HEK293 (cell line): ENCODE measurements around the gene EGFLAM.
A peak's percentile ranks its signal among the peaks of the same experiment; 100 is the strongest.

Experiments used
- CTCF ChIA-PET: fragments of 350-600 bp; formaldehyde crosslinking; extraction: SDS; loops from one replicate; lab custom pipeline; 2021; ENCODE audit warnings: antibody characterized with exemption; lab: Yijun Ruan, JAX
- POLR2A ChIA-PET: fragments of 300-600 bp; formaldehyde crosslinking; extraction: SDS; loops from one replicate; lab custom pipeline; 2020; ENCODE audit warnings: antibody characterized with exemption, inconsistent platforms; lab: Yijun Ruan, JAX
- H3K27ac ChIP-seq: fragments of 200-500 bp; sonication (Bioruptor generic); 2 replicates; pipeline ENCODE4 v1.5.1; 2014; ENCODE audit warnings: low read depth, low read length, control low read depth, inconsistent platforms; ENCODE audit errors: extremely low read depth
- H3K36me3 ChIP-seq, 2 experiments: fragments of 200-500 bp in 1 of 2; sonication (Bioruptor generic) in 1 of 2; 1 replicate in 1 of 2; 2 replicates in 1 of 2; pipeline ENCODE4 v1.5.1; 2014 to 2017; ENCODE audit warnings: inconsistent platforms in 2 of 2, low read length in 2 of 2; ENCODE audit not compliant: control insufficient read depth in 2 of 2, insufficient read depth in 1 of 2
- H3K4me1 ChIP-seq: fragments of 200-500 bp; sonication (Bioruptor generic); 2 replicates; pipeline ENCODE4 v1.5.1; 2014; ENCODE audit warnings: mild to moderate bottlenecking, low read length, inconsistent platforms; ENCODE audit not compliant: control insufficient read depth, insufficient read depth
- H3K4me3 ChIP-seq: 2 replicates; pipeline ENCODE4 v1.5.1; 2011; ENCODE audit warnings: low read depth, mild to moderate bottlenecking, control low read depth, low read length, moderate library complexity
- H3K9me3 ChIP-seq: fragments of 200-500 bp; sonication (Bioruptor generic); 2 replicates; pipeline ENCODE4 v1.5.1; 2014; ENCODE audit warnings: low read depth, low read length, inconsistent platforms; ENCODE audit not compliant: control insufficient read depth, insufficient read depth
- ATF2 ChIP-seq: fragments of 450-650 bp; formaldehyde crosslinking; IDR thresholded peaks from 2 replicates; pipeline ENCODE4 v1.5.1; 2016; ENCODE audit warnings: missing biosample characterization, missing genetic modification characterization, low read depth
- GLIS1 ChIP-seq: fragments of 450-650 bp; formaldehyde crosslinking; IDR thresholded peaks from 2 replicates; pipeline ENCODE4 v1.5.1; 2016; ENCODE audit warnings: missing biosample characterization, missing genetic modification characterization
- HOXD13 ChIP-seq: sonication (generic); formaldehyde crosslinking; IDR thresholded peaks from 2 replicates; pipeline ENCODE4 v1.8.0; 2022; ENCODE audit warnings: missing genetic modification reagents, borderline replicate concordance
- INSM2 ChIP-seq: fragments of 450-650 bp; formaldehyde crosslinking; IDR thresholded peaks from 2 replicates; pipeline ENCODE4 v1.5.1; 2016; ENCODE audit warnings: missing biosample characterization, missing genetic modification characterization
- PRDM1 ChIP-seq: fragments of 450-650 bp; formaldehyde crosslinking; IDR thresholded peaks from 2 replicates; pipeline ENCODE4; 2016; ENCODE audit warnings: missing biosample characterization, missing genetic modification characterization
- RBAK ChIP-seq: fragments of 450-650 bp; formaldehyde crosslinking; IDR thresholded peaks from 2 replicates; pipeline ENCODE4 v1.5.1; 2016; ENCODE audit warnings: missing biosample characterization, missing genetic modification characterization
- WT1 ChIP-seq: fragments of 450-650 bp; formaldehyde crosslinking; IDR thresholded peaks from 2 replicates; pipeline ENCODE4 v1.5.1; 2016; ENCODE audit warnings: missing biosample characterization, missing genetic modification characterization
- ZBTB44 ChIP-seq: fragments of 450-650 bp; IDR thresholded peaks from 2 replicates; pipeline ENCODE4 v1.5.1; 2018; ENCODE audit warnings: missing biosample characterization, mild to moderate bottlenecking, missing genetic modification characterization
- ZFP37 ChIP-seq: fragments of 450-650 bp; formaldehyde crosslinking; IDR thresholded peaks from 2 replicates; pipeline ENCODE4 v1.5.1; 2016; ENCODE audit warnings: missing biosample characterization, missing genetic modification characterization
- ZNF155 ChIP-seq: fragments of 450-650 bp; formaldehyde crosslinking; IDR thresholded peaks from 2 replicates; pipeline ENCODE4 v1.5.1; 2016; ENCODE audit warnings: missing biosample characterization, missing genetic modification characterization
- ZNF169 ChIP-seq: fragments of 450-650 bp; formaldehyde crosslinking; IDR thresholded peaks from 2 replicates; pipeline ENCODE4 v1.5.1; 2016; ENCODE audit warnings: missing biosample characterization, missing genetic modification characterization
- ZNF175 ChIP-seq: fragments of 450-650 bp; formaldehyde crosslinking; IDR thresholded peaks from 2 replicates; pipeline ENCODE4 v1.5.1; 2016; ENCODE audit warnings: missing biosample characterization, missing genetic modification characterization
- ZNF24 ChIP-seq: fragments of 450-650 bp; formaldehyde crosslinking; IDR thresholded peaks from 2 replicates; pipeline ENCODE4 v1.5.1; 2016; ENCODE audit warnings: missing biosample characterization, missing genetic modification characterization
- ZNF280D ChIP-seq: fragments of 450-650 bp; formaldehyde crosslinking; IDR thresholded peaks from 2 replicates; pipeline ENCODE4 v1.5.1; 2016; ENCODE audit warnings: missing biosample characterization, missing genetic modification characterization
- ZNF302 ChIP-seq: fragments of 450-650 bp; formaldehyde crosslinking; IDR thresholded peaks from 2 replicates; pipeline ENCODE4 v1.5.1; 2016; ENCODE audit warnings: missing biosample characterization, missing genetic modification characterization, low read depth
- ZNF335 ChIP-seq: fragments of 450-650 bp; formaldehyde crosslinking; conservative IDR thresholded peaks from 2 replicates; pipeline ENCODE4 v1.5.1; 2016; ENCODE audit warnings: missing biosample characterization, missing genetic modification characterization
- ZNF366 ChIP-seq: fragments of 450-650 bp; formaldehyde crosslinking; conservative IDR thresholded peaks from 2 replicates; pipeline ENCODE4 v1.5.1; 2016; ENCODE audit warnings: missing biosample characterization, missing genetic modification characterization
- ZNF555 ChIP-seq: fragments of 450-650 bp; formaldehyde crosslinking; conservative IDR thresholded peaks from 2 replicates; pipeline ENCODE4 v1.5.1; 2017; ENCODE audit warnings: missing biosample characterization, mild to moderate bottlenecking, missing genetic modification characterization, inconsistent platforms
- ZNF560 ChIP-seq: fragments of 450-650 bp; formaldehyde crosslinking; IDR thresholded peaks from 2 replicates; pipeline ENCODE4 v1.5.1; 2017; ENCODE audit warnings: missing biosample characterization, missing genetic modification characterization, borderline replicate concordance
- ZNF561 ChIP-seq: fragments of 450-650 bp; IDR thresholded peaks from 2 replicates; pipeline ENCODE4 v1.5.1; 2018; ENCODE audit warnings: missing biosample characterization, missing genetic modification characterization, borderline replicate concordance
- ZNF623 ChIP-seq: fragments of 450-650 bp; formaldehyde crosslinking; IDR thresholded peaks from 2 replicates; pipeline ENCODE4 v1.5.1; 2016; ENCODE audit warnings: missing biosample characterization, missing genetic modification characterization
- ZNF629 ChIP-seq: fragments of 450-650 bp; formaldehyde crosslinking; IDR thresholded peaks from 2 replicates; pipeline ENCODE4 v1.5.1; 2017; ENCODE audit warnings: missing biosample characterization, missing genetic modification characterization
- ZNF664 ChIP-seq: fragments of 450-650 bp; formaldehyde crosslinking; IDR thresholded peaks from 2 replicates; pipeline ENCODE4 v1.5.1; 2016; ENCODE audit warnings: missing biosample characterization, missing genetic modification characterization
- ZNF707 ChIP-seq: fragments of 450-650 bp; formaldehyde crosslinking; IDR thresholded peaks from 2 replicates; pipeline ENCODE4 v1.5.1; 2016; ENCODE audit warnings: missing biosample characterization, missing genetic modification characterization
- ZNF777 ChIP-seq: fragments of 450-650 bp; formaldehyde crosslinking; IDR thresholded peaks from 2 replicates; pipeline ENCODE4 v1.5.1; 2017; ENCODE audit warnings: missing biosample characterization, missing genetic modification characterization, borderline replicate concordance
- ZNF785 ChIP-seq: fragments of 450-650 bp; formaldehyde crosslinking; IDR thresholded peaks from 2 replicates; pipeline ENCODE4 v1.5.1; 2016; ENCODE audit warnings: missing biosample characterization, missing genetic modification characterization
- ZNF792 ChIP-seq: fragments of 450-650 bp; formaldehyde crosslinking; IDR thresholded peaks from 2 replicates; pipeline ENCODE4 v1.5.1; 2016; ENCODE audit warnings: missing biosample characterization, missing genetic modification characterization

Gene EGFLAM

GRCh38 chr5:38426986-38427950 is 168.9 kb downstream of the EGFLAM start (continued):
- TF ChIP-seq ATF2 (tag by site-specific recombination) (peak; percentile 65), ZNF169 (tag by site-specific recombination) (no peak), ZBTB44 (tag by site-specific recombination) (no peak), ZFP37 (tag by site-specific recombination) (no peak), ZNF555 (no peak), ZNF335 (tag by site-specific recombination) (peak; percentile 43), ZNF777 (tag by site-specific recombination) (no peak), ZNF707 (tag by site-specific recombination) (no peak), ZNF366 (tag by site-specific recombination) (0 out of 2 replicates have a peak, but pooled peaks have one; percentile 31), ZNF664 (tag by site-specific recombination) (peak; percentile 78), ZNF24 (tag by site-specific recombination) (no peak), ZNF560 (tag by site-specific recombination) (no peak)

- no peak overlapping the region for H3K27ac ChIP-seq
- H3K4me1 ChIP-seq: peaks cover 15% of the 10 kb centered on the region; the same call in 1 of the 2 replicates
- CTCF ChIA-PET: interaction anchor here (0.5 to 3.5 kb wide), 7 partner anchors 10 to 366 kb away, joined by 3 to 28 read pairs (median 3); no protein-coding TSS in a partner anchor
- no peaks in the 10 kb centered on the region for H3K9me3 ChIP-seq
- POLR2A ChIA-PET: no interaction called here
- TF ChIP-seq ZNF280D (no peak), HOXD13 (CRISPR knock-in tag) (no peak), PRDM1 (tag by site-specific recombination) (no peak), ZNF302 (no peak), ZNF792 (no peak), ZNF561 (no peak), ZNF785 (tag by site-specific recombination) (no peak), INSM2 (tag by site-specific recombination) (no peak), ZNF155 (tag by site-specific recombination) (no peak), WT1 (tag by site-specific recombination) (no peak), GLIS1 (tag by site-specific recombination) (no peak), ZNF623 (tag by site-specific recombination) (no peak), ZNF629 (tag by site-specific recombination) (no peak), RBAK (tag by site-specific recombination) (no peak), ZNF175 (tag by site-specific recombination) (no peak)
- no peak overlapping the region for H3K4me3 ChIP-seq
- no peaks in the 10 kb centered on the region for H3K36me3 ChIP-seq
Measured at GRCh38 chr5:38431242-38431853, 173.0 kb downstream of the EGFLAM start.
